Heart left ventricle (tissue), 16 donors: Measurements from ENCODE around the gene HS1BP3. TPM values are rescaled to one million over a fixed set of nuclear protein-coding genes. Genes with fewer than 3 reads are reported as not detected.

Source experiments
- ATAC-seq, 4 donors: fragments of 200-7000 bp; cut with Tn5 transposase; one replicate each; pipeline ENCODE4 v1.9.1; 2020 to 2022; ENCODE audit warnings: moderate library complexity in 4 of 4, mild to moderate bottlenecking in 3 of 4, moderate number of reproducible peaks in 1 of 4
- DNase-seq, 5 donors: peaks; one replicate each; pipeline ENCODE4 v3.0.0-alpha.2; 2020
- H3K27ac ChIP-seq, 12 donors: fragments of 200-600 bp; sonication (generic) in 4 of 12; one replicate each; pipeline versions ENCODE4 v1.5.0 to v1.8.0; 2016 to 2022; ENCODE audit warnings: mild to moderate bottlenecking in 2 of 12
- H3K27me3 ChIP-seq, 9 donors: fragments of 200-600 bp; sonication (generic) in 2 of 9; one replicate each; pipeline versions ENCODE4 v1.5.1 to v1.8.0; 2016 to 2022; ENCODE audit warnings: mild to moderate bottlenecking in 3 of 9
- H3K36me3 ChIP-seq, 9 donors: fragments of 200-600 bp; sonication (generic) in 2 of 9; one replicate each; pipeline versions ENCODE4 v1.5.0 to v1.8.0; 2018 to 2022; ENCODE audit warnings: mild to moderate bottlenecking in 2 of 9
- H3K4me1 ChIP-seq, 12 donors: fragments of 200-600 bp; sonication (generic) in 4 of 12; one replicate each; pipeline versions ENCODE4 v1.5.0 to v1.8.0; 2016 to 2022; ENCODE audit warnings: mild to moderate bottlenecking in 3 of 12
- H3K4me3 ChIP-seq, 12 donors: fragments of 200-600 bp; sonication (generic) in 4 of 12; one replicate each; pipeline versions ENCODE4 v1.5.0 to v1.8.0; 2017 to 2022; ENCODE audit warnings: mild to moderate bottlenecking in 9 of 12, moderate library complexity in 4 of 12
- H3K9me3 ChIP-seq, 12 donors: fragments of 200-600 bp; sonication (generic) in 4 of 12; one replicate each; pipeline versions ENCODE4 v1.5.0 to v1.8.0; 2016 to 2022; ENCODE audit warnings: mild to moderate bottlenecking in 1 of 12
- CTCF ChIP-seq, 12 donors: fragments of 200-600 bp; sonication (generic) in 4 of 12; IDR thresholded peaks; one replicate each; pipeline versions ENCODE4 v1.5.0 to v1.8.0; 2018 to 2022; ENCODE audit warnings: antibody characterized with exemption in 12 of 12, mild to moderate bottlenecking in 5 of 12
- POLR2A ChIP-seq, 2 donors: fragments of 450-650 bp; IDR thresholded peaks; one replicate each; pipeline ENCODE4 v1.6.1; 2017; ENCODE audit warnings: antibody characterized with exemption in 2 of 2, mild to moderate bottlenecking in 2 of 2, moderate library complexity in 2 of 2
- WGBS, 4 donors: extraction: QIAGEN DNeasy Blood & Tissue Kit in 2 of 4; methylation state at CpG; one replicate each; pipeline versions ENCODE4 v1.1.5 to v1.1.7; 2013 to 2018; 5-methylcytosine and 5-hydroxymethylcytosine counted together
- intact Hi-C, 10 donors: fragments of 100-400 bp; cut with DNase I; formaldehyde crosslinking; loops; one replicate each; pipeline versions ENCODE4 v1.11.1 to v1.14.2; 2022
- polyA plus RNA-seq, 2 donors: library from polyadenylated mRNA; stranded (reverse); fragments of 200-250 nt; gene quantifications; one replicate each; pipeline ENCODE4 v1.2.3, GENCODE V29; 2013
- total RNA-seq, 9 donors: library from RNA; depleted of rRNA in 2 of 9; stranded (reverse); fragments of >200 nt in 2 of 9; fragmentation: NEBNext Ultra II Directional in 3 of 9; extraction: Animal tissue kit (Norgen Biotek cat#: 25700) in 3 of 9; gene quantifications; one replicate each; pipeline versions ENCODE4 v1.1.0 to v1.2.4, GENCODE V29; 2016 to 2023
- donor health status: ischemic (EF 13 %, LVEDD 7.1; RV severe dilation, severe dysfunction).
- donor health status: healthy with polysubstance abuse.
- donor health status: DM: no; HTN: yes; CAD: no.
- donor health status: DM: no; HTN: no; CAD: no.
- donor health status: ischemic (EF 25% LVEDD 6.9; RV normal size, moderate dysfunction).
- donor health status: ischemic (EF 25% LVEDD 5.7; RV mildly dilated, moderate dysfunction).
- donor health status: healthy.
- donor health status: DM: yes; HTN: yes; CAD: no.
- donor health status: ischemic (EF 35%, LVEDD 5.7; RV mildly dilated, moderate dysfunction).
- donor health status: nonischemic (EF 11% LVEDD 7.7; RV severe dilation, severe dysfunction).
- donor health status: DM: yes; HTN: yes; CAD: no.
- donor health status: PGD.
- donor health status: ischemic (EF 29% LVEDD 5.4; RV normal size, mild dysfunction).
- donor health status: nonischemic (EF 23%, LVEDD 6.1; RV moderate dilation, normal function).

Gene HS1BP3
- total and polyA plus RNA-seq, 11 donors, result 12.7 to 23.7 (median 21.0) TPM

- H3K27me3 ChIP-seq, result no peaks in the 10 kb centered on the region
- intact Hi-C loops, result no loop called here
- WGBS, 4 donors, result 74 to 79% (median 78%) methylated on average over 3 of the region's 3 CpGs
- H3K9me3 ChIP-seq, result no peaks in the 10 kb centered on the region
- ATAC-seq, result no peak
- DNase-seq, result no peak
- TF ChIP-seq CTCF (IDR thresholded peaks at IDR 0.05) (no peak), POLR2A (IDR thresholded peaks at IDR 0.05) (no peak)
- H3K4me3 ChIP-seq, result no peak overlapping the region
- peaks cover 3 to 47% (median 37%) of the 10 kb centered on the region in 12 donors for H3K4me1 ChIP-seq
- no peaks in the 10 kb centered on the region for H3K36me3 ChIP-seq
- peak overlapping the region in 2 of 12 donors; percentile 65 to 81 for H3K27ac ChIP-seq
These were observed 44.7 kb downstream of the HS1BP3 start for GRCh38 chr2:20606198-20606597.

GRCh38 chr2:20604951-20605381 is 45.9 kb downstream of the HS1BP3 start:
- no peaks in the 10 kb centered on the region for H3K36me3 ChIP-seq
- H3K4me3 ChIP-seq, result no peak overlapping the region
- intact Hi-C loops, result loop anchor here in 3 of 10 donors (5.0 kb wide), 1 partner anchor 32 kb away; no protein-coding TSS in a partner anchor
- H3K27ac ChIP-seq, result peak overlapping the region in 11 of 12 donors; percentile 9 to 81 (median 61)
- ATAC-seq, result peak; percentile 18 to 74 (median 66)
- TF ChIP-seq POLR2A (IDR thresholded peaks at IDR 0.05) (no peak), CTCF (IDR thresholded peaks at IDR 0.05) (no peak)
- peaks cover 5 to 47% (median 33%) of the 10 kb centered on the region in 12 donors for H3K4me1 ChIP-seq
- no peaks in the 10 kb centered on the region for H3K27me3 ChIP-seq
- no peaks in the 10 kb centered on the region for H3K9me3 ChIP-seq
- peak in 3 of 5 donors; percentile 30 to 33 (median 30) for DNase-seq
- WGBS, 4 donors, result 49 to 61% (median 58%) methylated on average over 5 of the region's 5 CpGs

- no peaks in the 10 kb centered on the region for H3K9me3 ChIP-seq
- TF ChIP-seq CTCF (IDR thresholded peaks at IDR 0.05), result no peak
- no peak for TF ChIP-seq POLR2A (IDR thresholded peaks at IDR 0.05)
- WGBS, 4 donors, result 55 to 68% (median 62%) methylated on average over 7 of the region's 7 CpGs
- ATAC-seq, result no peak
- intact Hi-C loops, result loop anchor here in 3 of 10 donors (5.0 kb wide), 1 partner anchor 33 kb away; no protein-coding TSS in a partner anchor
- peaks cover 8 to 47% (median 34%) of the 10 kb centered on the region in 12 donors for H3K4me1 ChIP-seq
- H3K4me3 ChIP-seq, result no peak overlapping the region
- no peaks in the 10 kb centered on the region for H3K36me3 ChIP-seq
- DNase-seq, result peak in 3 of 5 donors; percentile 16 to 33 (median 28)
- H3K27me3 ChIP-seq, result no peaks in the 10 kb centered on the region
- H3K27ac ChIP-seq, result peak overlapping the region in 11 of 12 donors; percentile 7 to 81 (median 36)
These were observed 46.4 kb downstream of the HS1BP3 start for GRCh38 chr2:20604401-20604911.

GRCh38 chr2:20603791-20604190 is 47.1 kb downstream of the HS1BP3 start:
- H3K4me1 ChIP-seq, result peaks cover 6 to 47% (median 31%) of the 10 kb centered on the region in 12 donors
- ATAC-seq, result no peak
- no peaks in the 10 kb centered on the region for H3K9me3 ChIP-seq
- H3K27ac ChIP-seq, result peak overlapping the region in 2 of 12 donors; percentile 68 to 81
- intact Hi-C loops, result loop anchor here in 3 of 10 donors (5.0 kb wide), 1 partner anchor 34 kb away; no protein-coding TSS in a partner anchor
- H3K27me3 ChIP-seq, result no peaks in the 10 kb centered on the region
- no peak overlapping the region for H3K4me3 ChIP-seq
- no peak for DNase-seq
- 88 to 96% (median 90%) methylated on average over 5 of the region's 5 CpGs for WGBS, 4 donors
- TF ChIP-seq CTCF (IDR thresholded peaks at IDR 0.05) (no peak), POLR2A (IDR thresholded peaks at IDR 0.05) (no peak)
- H3K36me3 ChIP-seq, result no peaks in the 10 kb centered on the region
